A673 (cell line): ENCODE results near the gene SLX4IP.

ENCODE experiments used
- EZH2 ChIP-seq: fragments of 200-600 bp; sonication (generic); IDR thresholded peaks from 2 replicates; pipeline ENCODE4 v1.6.1; 2017; ENCODE audit warnings: borderline replicate concordance, low read depth, mild to moderate bottlenecking, mixed read lengths, antibody characterized with exemption, low read length; ENCODE audit not compliant: poor library complexity, severe bottlenecking
- TF ChIP-seq, protein P1 (sequence below): fragments of 300-800, 200-600 bp; sonication (generic); conservative IDR thresholded peaks from 2 replicates; pipeline ENCODE4 v1.5.1; 2017; ENCODE audit warnings: low read depth, mild to moderate bottlenecking, antibody characterized with exemption, low read length, moderate library complexity, mixed read lengths

DNA sequence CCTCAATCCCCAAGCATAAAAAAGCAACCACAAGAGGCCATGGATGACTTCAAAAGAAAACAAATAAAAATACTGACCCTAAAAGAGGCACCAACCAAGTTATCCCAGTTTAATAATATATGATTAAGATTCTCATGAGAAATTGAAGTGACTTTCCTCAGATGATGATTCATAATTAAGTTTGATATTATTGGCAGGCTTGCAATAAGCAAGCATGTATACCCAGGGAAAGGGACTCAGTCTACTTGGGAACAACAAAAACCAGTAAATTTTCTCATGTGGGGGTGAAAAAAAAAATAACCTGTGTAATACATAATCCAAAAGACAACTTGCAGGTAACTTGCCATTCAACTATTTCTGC, 219.1 kb downstream of the SLX4IP start:
- TF ChIP-seq, protein P1, sequence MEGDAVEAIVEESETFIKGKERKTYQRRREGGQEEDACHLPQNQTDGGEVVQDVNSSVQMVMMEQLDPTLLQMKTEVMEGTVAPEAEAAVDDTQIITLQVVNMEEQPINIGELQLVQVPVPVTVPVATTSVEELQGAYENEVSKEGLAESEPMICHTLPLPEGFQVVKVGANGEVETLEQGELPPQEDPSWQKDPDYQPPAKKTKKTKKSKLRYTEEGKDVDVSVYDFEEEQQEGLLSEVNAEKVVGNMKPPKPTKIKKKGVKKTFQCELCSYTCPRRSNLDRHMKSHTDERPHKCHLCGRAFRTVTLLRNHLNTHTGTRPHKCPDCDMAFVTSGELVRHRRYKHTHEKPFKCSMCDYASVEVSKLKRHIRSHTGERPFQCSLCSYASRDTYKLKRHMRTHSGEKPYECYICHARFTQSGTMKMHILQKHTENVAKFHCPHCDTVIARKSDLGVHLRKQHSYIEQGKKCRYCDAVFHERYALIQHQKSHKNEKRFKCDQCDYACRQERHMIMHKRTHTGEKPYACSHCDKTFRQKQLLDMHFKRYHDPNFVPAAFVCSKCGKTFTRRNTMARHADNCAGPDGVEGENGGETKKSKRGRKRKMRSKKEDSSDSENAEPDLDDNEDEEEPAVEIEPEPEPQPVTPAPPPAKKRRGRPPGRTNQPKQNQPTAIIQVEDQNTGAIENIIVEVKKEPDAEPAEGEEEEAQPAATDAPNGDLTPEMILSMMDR = no peak
- no peak for TF ChIP-seq EZH2
